Activated CD8-positive, alpha-beta memory T cell treated with anti-CD3 and anti-CD28 coated beads for 36 hours (primary cell): Measurements from ENCODE around the gene SCGN. TPM values are rescaled to one million over a fixed set of nuclear protein-coding genes. Genes with fewer than 3 reads are reported as not detected.
"Not testable (repeated sequence)": the region's sequence is repeated elsewhere in the genome, so short reads cannot be mapped to it uniquely, and the experiment has no call there.

Source experiments
- CTCF ChIA-PET: fragments of 350-600 bp; sonication (Branson Sonifier 250); formaldehyde crosslinking; loops from one replicate; lab custom pipeline; 2021; ENCODE audit warnings: antibody characterized with exemption; lab: Charles Lee
- POLR2A ChIA-PET: fragments of 350-600 bp; sonication (Branson Sonifier 250); formaldehyde crosslinking; loops from one replicate; lab custom pipeline; 2021; ENCODE audit warnings: antibody characterized with exemption; lab: Charles Lee
- total RNA-seq, 2 experiments: library from RNA; stranded (reverse); gene quantifications; one replicate each; pipeline ENCODE4 v1.2.3, GENCODE V29; 2021

Gene SCGN
- total RNA-seq, 2 experiments from 2014 or later, result not detected

DNA sequence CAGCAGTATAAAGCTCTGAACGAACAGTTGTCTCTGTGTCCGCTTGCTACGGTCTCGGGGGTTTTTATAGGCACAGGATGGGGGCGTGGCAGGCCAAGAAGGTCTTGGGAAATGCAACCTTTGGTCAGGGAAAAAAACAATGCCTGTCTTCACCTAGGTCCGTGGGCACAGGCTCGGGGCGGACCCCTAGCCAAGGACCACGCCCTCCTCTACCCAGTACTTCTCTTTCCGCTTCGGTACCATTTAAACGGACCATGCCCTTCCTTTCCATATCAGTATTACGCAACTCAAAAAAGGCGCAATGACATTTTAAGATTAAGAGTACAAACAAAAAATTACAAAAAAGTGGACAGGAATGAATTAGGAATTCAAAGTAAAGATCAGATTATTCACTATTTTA, 58.3 kb downstream of the SCGN start:
- CTCF ChIA-PET, result no interaction called here
- POLR2A ChIA-PET, result no interaction called here

DNA sequence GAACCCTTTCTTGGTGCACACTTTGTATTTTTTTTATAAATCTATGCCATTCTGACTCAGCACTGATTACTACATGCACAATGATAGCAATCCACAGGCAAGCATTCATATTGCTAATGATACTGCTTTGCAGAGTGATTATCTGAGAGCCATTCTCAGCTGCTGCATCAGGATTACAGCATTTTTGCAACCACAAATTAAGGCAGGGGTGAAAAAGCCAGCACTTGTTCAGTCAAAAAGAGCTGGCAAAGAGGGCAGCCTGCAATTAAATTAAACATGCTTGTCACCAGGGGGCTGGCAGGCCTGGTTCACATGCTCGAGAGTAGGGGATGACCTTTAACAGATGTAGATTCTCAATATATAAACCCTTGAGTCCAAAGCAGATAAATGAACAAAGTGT, 61.8 kb downstream of the SCGN start:
- CTCF ChIA-PET, result interaction anchor here (1.4 kb wide), 1 partner anchor 229 kb away, joined by 3 read pairs; no protein-coding TSS in a partner anchor

DNA sequence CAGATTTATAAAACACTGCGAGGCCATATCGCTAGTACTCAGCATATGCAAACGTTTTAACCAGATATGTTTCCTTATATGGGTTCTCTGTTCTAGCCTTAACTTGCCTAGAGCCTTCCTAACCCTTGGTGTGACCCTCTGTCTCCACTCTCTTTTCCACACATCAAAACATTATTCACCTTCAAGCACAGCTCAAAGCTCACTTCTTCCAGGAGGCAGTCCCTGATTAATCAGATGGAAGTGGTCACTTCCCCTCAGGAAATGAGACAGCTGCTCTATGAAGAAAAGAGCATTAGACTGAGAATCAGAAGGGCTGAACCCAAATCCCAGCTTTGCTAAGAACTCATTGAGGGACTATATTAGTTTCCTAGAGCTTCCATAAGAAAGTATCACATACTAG, 62.8 kb downstream of the SCGN start:
- CTCF ChIA-PET, result no interaction called here

More for the DNA sequence above, 61.8 kb downstream of the SCGN start:
- POLR2A ChIA-PET, result no interaction called here

DNA sequence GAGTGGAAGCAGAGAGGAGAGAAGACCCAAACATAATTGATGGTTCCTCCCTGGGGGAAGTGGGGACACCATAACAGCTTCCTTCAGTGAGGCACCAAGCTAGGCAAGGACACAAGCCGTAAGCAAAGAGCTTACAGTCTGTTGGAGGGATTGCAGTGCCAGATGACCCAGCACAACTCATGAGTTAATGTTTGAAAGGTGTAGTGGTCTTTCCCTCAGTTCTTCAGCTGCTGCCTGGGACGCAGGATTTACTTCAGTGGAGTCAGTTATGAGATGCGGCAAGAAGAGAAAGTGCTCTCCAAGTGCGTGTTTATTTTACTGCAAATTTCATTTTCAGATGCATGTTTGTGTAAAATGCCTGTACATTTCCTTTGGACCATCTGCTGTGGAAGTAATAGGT, 63.8 kb downstream of the SCGN start:
- ChIA-PET POLR2A (no interaction called here), CTCF (no interaction called here)

More for the DNA sequence above, 62.8 kb downstream of the SCGN start:
- POLR2A ChIA-PET, result no interaction called here

DNA sequence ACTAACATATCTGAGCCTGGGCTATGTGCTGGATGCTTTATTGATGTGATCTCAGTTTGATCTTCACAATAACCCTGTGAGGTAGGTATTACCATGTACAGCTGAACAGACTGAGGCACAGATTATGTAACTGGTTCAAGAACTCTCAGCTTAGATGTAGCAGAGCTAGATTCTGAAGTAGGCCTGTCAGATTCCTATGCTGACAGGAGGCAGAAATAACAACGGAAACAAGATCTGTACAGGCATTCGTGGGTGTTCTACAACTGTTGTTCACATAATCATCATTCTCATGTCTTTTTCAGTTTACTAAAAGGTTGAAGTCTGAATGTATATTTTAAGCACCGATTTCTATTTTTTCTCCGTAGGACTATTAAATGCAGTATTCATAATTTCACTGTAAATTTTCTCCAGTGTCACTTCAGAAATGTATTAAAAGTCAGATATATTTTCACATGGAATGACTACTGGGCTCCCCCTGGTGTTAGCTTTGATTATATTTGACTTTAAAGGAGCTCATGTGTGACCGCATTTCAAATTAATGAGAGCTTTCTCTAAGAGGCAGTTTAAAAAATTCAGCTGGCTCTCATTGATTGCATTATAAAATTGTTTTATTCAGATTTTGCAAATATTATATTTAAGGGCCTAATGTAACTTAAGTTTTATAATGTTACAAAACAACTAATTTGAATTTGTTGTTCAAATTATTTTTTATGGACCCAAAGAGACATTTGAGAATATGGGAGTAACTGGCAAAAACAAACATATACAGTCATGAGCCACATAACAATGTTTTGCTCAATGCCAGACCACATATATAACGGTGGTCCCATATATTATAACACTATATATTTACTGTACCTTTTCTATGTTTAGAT, 66.1 kb downstream of the SCGN start:
- CTCF ChIA-PET, result interaction anchor here (0.9 kb wide), 1 partner anchor 45 kb away, joined by 3 read pairs; no protein-coding TSS in a partner anchor
- POLR2A ChIA-PET, result no interaction called here

DNA sequence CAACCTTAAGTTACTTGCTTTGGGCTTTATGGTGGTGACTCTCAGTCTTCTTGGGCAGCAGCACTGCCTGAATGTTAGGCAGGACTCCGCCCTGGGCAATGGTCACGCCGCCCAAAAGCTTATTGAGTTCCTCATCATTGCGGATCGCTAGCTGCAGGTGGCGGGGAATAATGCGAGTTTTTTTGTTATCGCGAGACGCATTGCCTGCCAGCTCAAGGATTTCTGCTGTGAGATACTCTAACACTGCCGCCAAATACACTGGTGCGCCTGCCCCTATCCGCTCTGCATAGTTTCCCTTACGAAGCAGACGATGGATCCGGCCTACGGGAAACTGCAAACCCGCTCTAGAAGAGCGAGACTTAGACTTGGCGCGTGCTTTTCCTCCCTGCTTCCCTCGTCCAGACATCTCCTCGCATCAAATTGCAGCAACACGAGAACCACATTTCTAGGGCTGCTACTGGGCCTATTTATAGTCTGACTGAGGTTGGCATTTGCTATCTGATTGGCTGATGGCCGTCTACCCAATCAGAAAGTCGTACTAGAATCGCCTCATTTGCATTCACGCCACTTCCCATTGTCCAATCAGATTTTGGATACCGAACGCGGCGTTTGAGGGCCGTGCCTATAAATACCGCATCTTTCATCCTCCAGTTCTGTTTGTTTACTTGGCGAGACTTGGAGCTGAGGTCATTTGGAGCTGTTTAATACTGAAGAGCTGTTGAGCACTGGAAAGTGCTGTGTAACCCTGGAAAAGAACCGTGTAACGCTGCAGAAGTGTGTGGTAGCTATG, 74.3 kb downstream of the SCGN start:
- POLR2A ChIA-PET, result no interaction called here

DNA sequence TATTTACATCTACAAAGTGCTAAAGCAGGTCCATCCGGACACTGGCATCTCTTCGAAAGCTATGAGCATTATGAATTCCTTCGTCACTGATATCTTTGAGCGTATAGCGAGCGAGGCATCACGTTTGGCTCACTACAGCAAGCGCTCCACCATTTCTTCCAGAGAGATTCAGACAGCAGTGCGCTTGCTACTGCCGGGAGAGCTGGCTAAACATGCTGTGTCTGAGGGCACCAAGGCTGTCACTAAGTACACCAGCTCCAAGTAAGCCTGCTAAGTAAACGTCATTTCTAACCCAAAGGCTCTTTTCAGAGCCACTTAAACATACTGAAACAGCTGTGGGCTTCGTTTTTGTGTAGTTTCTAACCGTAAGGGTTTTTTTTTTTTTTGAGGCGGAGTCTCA, 75.0 kb downstream of the SCGN start:
- POLR2A ChIA-PET, result no interaction called here
- CTCF ChIA-PET, result no interaction called here

More for the DNA sequence above, 74.3 kb downstream of the SCGN start:
- CTCF ChIA-PET, result no interaction called here

DNA sequence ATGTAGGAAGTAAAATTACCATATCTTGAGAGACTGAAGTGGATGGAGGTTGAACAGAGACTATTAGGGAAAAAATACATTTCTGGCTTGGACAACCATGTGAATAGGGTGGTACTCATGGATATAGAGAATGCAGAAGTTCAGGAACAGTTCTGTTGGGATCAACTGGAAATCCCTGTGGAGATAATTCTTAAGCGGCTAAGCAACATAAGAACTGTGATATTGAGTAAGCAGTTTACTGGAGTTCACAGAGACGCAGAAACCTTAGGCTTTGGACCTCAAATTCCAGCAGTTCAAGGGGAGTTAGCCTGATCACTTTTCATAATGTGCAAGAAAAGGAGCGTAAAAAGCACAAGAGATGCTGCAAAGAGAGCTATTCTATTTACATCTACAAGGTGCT, 78.9 kb downstream of the SCGN start:
- ChIA-PET POLR2A (no interaction called here), CTCF (no interaction called here)

DNA sequence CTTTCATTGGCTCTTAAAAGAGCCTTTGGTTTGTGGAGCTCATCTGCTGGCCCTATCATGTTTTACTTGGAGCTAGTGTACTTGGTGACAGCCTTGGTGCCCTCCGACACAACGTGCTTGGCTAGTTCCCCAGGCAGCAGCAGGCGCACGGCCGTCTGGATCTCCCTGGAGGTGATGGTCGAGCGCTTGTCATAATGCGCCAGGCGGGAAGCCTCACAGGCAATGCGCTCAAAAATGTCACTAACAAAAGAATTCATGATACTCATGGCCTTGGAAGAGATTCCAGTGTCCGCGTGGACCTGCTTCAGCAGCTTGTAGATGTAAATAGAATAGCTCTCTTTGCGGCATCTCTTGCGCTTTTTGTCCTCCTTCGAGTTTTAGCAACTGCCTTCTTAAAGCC, 79.7 kb downstream of the SCGN start:
- CTCF ChIA-PET, result interaction anchor here (1.1 kb wide), 1 partner anchor 11 kb away, joined by 4 read pairs; no protein-coding TSS in a partner anchor
- POLR2A ChIA-PET, result no interaction called here

DNA sequence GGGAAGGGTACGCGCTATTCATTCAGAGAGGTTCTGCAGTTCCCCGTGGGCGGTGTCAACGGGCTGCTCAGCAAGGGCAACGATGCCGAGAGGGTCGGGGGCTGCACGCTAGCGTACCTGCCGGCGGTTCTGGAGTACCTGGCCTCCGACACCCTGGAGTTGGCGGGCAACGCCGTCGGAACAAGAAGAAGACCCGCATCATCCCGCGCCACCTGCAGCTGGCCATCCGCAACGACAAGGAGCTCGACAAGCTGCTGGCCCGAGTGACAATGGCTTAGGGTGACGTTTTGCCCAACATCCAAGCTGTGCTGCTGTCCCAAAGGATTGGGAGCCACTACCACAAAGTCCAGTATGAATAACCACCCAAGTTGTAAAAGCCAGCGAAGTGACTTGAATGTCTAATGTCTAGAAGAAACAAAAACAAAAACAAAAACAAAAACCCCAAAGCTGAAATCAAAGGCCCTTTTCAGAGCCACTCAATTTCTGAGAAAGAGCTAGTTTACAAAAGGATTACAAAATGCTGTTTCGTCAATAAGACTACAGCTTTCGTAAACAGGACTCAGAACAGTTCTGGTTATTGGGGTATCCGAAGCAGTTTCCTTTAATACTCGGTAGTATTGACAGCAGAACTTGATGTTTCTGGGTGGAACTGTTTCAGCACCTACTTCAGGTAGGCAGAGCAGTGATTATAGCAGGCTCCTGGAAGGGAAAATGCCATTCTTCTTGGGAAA, 80.6 kb downstream of the SCGN start:
- CTCF ChIA-PET, result interaction anchor here (1.1 kb wide), 1 partner anchor 12 kb away, joined by 4 read pairs; no protein-coding TSS in a partner anchor
- POLR2A ChIA-PET, result no interaction called here

DNA sequence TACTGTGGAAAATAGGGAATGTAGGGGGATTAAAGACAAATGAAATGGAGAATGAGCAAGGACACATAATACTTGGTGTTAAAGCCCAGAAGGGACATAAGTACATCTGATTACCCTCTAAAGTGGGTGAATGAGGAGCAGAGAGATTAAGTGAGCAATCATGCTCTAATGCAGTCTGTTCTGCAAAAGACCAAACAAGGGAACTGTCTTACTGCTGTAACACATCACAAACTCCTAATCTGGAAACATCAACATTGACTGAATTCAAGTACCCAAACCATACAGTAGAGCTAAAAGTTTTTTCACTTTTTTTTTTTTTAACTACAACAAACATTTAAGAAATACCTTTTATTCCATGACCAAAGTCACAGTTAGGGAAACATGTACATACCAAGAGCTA, 83.2 kb downstream of the SCGN start:
- ChIA-PET CTCF (no interaction called here), POLR2A (no interaction called here)

DNA sequence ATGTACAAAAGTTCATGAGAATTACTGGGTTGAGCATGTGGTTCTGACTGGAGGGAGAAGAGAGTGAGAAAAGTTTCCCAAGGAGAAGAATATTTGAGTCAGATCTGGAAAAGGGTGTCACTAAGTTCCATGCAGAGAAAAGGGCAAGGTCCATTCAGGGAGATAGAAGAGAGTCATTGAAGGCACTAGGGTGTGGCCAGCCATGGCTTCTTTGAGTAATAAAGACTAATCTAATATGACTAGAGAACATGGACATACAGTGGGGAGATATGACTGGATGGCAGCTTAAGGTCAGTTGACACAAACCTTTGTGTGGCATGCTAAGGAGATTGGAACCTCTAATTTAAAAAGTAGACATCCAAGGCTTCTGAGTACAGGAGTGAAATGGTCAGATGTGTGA, 91.9 kb downstream of the SCGN start:
- CTCF ChIA-PET, result no interaction called here
- POLR2A ChIA-PET, result no interaction called here

DNA sequence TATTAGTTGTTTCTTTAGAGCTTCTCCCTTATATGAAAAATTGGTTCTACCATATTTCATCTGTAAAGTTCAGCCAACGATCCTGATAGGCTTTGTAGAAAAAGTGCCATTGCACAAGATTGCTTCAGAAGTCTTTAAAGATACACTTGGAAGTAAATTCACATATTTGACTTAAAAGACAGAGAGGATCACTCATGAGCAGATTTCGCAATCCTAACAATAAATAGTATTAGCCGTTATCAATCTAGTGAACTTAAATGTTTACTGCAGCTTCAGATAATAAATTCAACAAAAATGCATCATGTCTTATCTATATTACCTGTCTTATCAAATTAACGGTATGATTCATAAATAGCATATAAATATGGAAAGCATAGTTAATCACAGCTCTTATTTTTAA, 93.8 kb downstream of the SCGN start:
- POLR2A ChIA-PET, result no interaction called here
- CTCF ChIA-PET, result interaction anchor here (1.0 kb wide), 1 partner anchor 25 kb away, joined by 4 read pairs; no protein-coding TSS in a partner anchor

DNA sequence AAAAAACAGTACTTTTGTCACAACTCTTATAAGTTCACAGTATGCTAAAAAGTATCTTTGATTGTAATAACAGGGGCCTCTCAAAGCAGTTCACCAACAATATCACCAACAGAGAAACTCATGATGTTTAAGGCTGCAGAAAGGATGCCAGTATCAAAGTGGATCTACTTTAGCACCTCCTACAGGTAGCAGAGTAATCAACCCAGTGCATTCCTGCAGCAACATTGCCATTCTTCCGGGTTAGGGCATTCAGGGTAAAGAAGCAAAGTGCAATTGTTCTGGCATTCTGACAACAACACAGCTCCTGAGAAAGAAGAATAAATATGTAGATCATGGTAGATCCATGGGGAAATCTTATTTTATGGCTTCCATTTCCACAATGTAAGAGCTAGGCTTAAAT, 95.0 kb downstream of the SCGN start:
- POLR2A ChIA-PET, result no interaction called here
- CTCF ChIA-PET, result no interaction called here

DNA sequence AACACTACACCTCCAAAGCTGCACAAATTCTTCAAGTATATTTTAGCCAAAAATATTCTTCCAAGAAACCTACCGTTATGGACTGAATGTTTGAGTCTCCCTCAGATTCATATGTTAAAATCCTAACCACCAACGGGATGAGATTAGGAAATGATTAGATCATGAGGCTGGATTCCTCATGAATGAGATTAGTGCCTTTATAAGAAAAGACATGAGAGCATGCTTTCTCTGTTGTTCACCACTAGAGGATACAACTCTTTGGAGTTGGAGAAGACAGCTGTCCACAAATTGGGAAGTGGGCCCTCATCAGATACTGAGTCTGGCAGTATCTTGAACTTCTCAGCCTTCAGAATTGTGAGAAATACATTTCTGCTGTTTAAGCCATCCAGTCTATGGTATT, 95.5 kb downstream of the SCGN start:
- POLR2A ChIA-PET, result no interaction called here
- CTCF ChIA-PET, result no interaction called here

DNA sequence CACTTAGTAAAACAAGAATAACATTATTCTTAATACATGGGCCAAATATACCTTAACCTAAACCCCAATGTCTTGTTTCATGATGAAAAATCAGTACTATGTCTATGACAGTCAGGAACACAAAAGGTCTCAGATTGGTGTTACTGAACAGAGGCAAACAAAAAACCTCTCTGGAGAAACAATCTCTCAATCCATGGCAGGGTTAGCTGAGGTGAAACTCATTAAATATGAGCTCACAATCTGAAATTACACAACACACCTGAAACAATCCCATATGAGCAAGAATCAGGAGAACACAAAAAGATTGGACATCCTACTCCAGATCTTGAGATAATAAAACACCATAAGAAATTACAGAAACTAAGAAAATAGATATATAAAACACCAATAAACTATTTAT, 96.0 kb downstream of the SCGN start:
- ChIA-PET POLR2A (no interaction called here), CTCF (no interaction called here)

DNA sequence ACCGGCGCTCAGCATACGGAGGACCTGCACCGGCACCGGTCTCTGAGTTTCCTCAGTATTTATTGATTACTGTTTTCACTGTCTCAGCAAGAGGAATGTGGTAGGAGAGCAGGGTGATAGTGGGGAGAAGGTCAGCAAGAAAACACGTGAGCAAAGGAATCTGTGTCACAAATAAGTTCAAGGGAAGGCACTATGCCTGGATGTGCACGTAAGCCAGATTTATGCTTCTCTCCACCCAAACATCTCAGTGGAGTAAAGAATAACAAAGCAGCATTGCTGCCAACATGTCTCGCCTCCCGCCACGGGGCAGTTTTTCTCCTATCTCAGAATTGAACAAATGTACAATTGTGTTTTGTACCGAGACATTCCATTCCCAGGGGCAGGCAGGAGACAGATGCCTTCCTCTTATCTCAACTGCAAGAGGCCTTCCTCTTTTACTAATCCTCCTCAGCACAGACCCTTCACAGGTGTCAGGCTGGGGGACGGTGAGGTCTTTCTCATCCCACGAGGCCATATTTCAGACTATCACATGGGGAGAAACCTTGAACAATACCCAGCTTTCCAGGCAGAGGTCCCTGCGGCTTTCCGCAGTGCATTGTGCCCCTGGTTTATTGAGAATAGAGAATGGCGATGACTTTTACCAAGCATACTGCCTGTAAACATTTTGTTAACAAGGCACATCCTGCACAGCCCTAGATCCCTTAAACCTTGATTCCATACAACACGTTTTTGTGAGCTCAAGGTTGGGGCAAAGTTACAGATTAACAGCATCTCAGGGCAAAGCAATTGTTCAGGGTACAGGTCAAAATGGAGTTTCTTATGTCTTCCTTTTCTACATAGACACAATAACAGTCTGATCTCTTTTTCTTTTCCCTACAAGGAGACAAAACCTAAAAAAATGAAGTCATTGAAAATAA, 96.8 kb downstream of the SCGN start:
- CTCF ChIA-PET, result interaction anchor here (0.6 kb wide), 1 partner anchor 192 kb away, joined by 3 read pairs; no protein-coding TSS in a partner anchor
- POLR2A ChIA-PET, result not testable (repeated sequence)

DNA sequence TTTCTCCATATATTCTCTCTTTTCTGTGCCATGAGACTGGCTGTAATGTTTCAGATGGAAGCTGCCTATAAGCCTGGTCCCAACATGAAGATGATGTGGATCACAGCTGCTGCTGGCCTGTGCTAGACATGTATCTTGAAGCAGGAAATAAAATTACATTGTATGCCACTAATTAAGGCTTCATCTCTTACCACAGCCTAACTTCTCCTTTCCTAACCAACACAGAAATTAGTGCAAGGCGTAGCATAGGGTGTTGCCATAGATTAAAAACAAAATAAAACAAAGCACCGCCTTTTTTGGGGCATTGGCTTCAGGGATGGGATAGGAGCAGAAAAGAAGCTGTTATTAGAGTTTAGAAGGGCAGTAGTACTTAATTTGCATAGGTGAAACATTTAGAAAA, 97.8 kb downstream of the SCGN start:
- POLR2A ChIA-PET, result no interaction called here
- CTCF ChIA-PET, result interaction anchor here (0.6 kb wide), 2 partner anchors 193 to 543 kb away, joined by 3 to 4 read pairs; no protein-coding TSS in a partner anchor

DNA sequence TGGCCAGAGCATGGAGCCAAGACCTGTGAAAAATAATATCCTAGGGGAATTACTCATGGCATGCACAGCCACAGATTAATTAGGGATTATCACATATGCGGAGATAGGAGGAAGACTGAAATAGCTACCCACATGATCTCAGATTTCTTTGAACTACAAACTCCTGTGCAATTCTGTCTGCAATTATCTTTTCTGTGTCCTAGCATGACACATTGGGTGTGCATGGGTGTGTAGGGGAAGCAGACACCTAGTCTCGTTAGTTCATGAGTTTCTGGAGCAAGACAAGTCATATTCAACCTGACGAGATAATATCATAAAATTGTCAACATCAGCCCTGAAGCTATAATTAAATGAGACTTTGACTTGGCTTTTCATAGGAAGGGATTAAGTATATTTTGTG, 98.9 kb downstream of the SCGN start:
- CTCF ChIA-PET, result no interaction called here
- POLR2A ChIA-PET, result no interaction called here
